ENCODE results near the gene MRPL36. TPM values are rescaled to one million over a fixed set of nuclear protein-coding genes. Genes with fewer than 3 reads are reported as not detected.

MRPL36 gene
- total RNA-seq, 1 experiment from 2014 or later, result 50.5 TPM

DNA sequence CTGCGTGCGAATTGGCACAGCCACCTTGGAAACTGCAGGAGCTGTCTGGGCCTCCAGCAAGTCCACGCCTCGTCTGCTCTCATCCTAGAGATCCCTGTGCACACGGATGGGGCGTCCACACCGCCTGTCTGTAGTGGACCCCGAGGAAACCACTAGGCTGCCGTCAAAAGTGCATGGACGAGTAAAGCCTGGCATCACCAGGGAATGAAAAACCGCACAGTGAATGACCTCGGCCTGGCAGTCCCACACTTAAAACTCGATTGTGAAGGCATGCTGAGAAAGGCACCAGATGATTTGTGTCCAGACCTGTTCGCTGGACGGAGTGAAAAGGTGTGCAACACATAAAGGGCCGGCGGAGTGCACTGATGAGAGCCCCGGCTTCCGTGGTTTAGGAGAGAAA lies 50.8 kb downstream of the MRPL36 start:
- in situ Hi-C loops (cut with HindIII; ENCODE audit: low pct_unique_long_range_greater_than_20kb, low sequenced_read_pairs), result no loop called here
- DNase-seq (ENCODE audit: low read depth), result no peak

Other genes starting within 250 kb of the MRPL36 start
- gene NDUFS6, start 1.6 kb upstream of the MRPL36 start, total RNA-seq (2014; rRNA removed; shearing (Covaris generic); ENCODE audit: low replicate concordance), result 34.5 and 48.4 TPM in 2 replicates
- gene IRX4, start 83.1 kb upstream of the MRPL36 start, total RNA-seq (2014; rRNA removed; shearing (Covaris generic); ENCODE audit: low replicate concordance), result not detected in 2 replicates

Measured in Caki2 (cell line).